Measurements from ENCODE around the gene TRDMT1. TPM values are rescaled to one million over a fixed set of nuclear protein-coding genes. Genes with fewer than 3 reads are reported as not detected.

TRDMT1 gene
- total RNA-seq, 2 experiments from 2014 or later = 10.4 to 12.2 TPM

- no peaks in the 10 kb centered on the region for H3K79me2 ChIP-seq (ENCODE audit: insufficient read depth, low read depth, low read length)
- H2AFZ ChIP-seq (ENCODE audit: low read length) = no peak overlapping the region
- no TSS peak for BruUV-seq (replicated peaks)
- DNase-seq (ENCODE audit: low spot score) = no peak
- H4K20me1 ChIP-seq (ENCODE audit: insufficient read depth, low read length) = no peaks in the 10 kb centered on the region
- intact Hi-C loops (cut with micrococcal nuclease; ENCODE audit: unreplicated experiment) = no loop called here
- CTCF ChIA-PET (ENCODE audit: unreplicated experiment) = no interaction called here
- TF ChIP-seq EZH2phosphoT487 (IDR thresholded peaks at IDR 0.05; ENCODE audit: borderline replicate concordance, low read depth, low read length) = no peak
- TF ChIP-seq CTCF (conservative IDR thresholded peaks at IDR 0.05; ENCODE audit: low read length) = peak; percentile 40
- no peaks in the 10 kb centered on the region for H3K36me3 ChIP-seq (ENCODE audit: insufficient read depth, low read length)
- H3K9me3 ChIP-seq (ENCODE audit: low read length) = no peaks in the 10 kb centered on the region
- no peak overlapping the region for H3K4me2 ChIP-seq (ENCODE audit: low read length)
- H3K9me2 ChIP-seq (ENCODE audit: insufficient read depth, low read length) = no peaks in the 10 kb centered on the region
- no peak overlapping the region for H3K4me3 ChIP-seq (ENCODE audit: low read depth, low read length, poor library complexity, severe bottlenecking)
- POLR2A ChIA-PET = no interaction called here
- H3K27ac ChIP-seq (ENCODE audit: low read depth, low read length, poor library complexity, severe bottlenecking) = no peak overlapping the region
- H3K4me1 ChIP-seq (ENCODE audit: insufficient read depth, low read length, poor library complexity, severe bottlenecking) = no peaks in the 10 kb centered on the region
Measured at GRCh38 chr10:17249820-17250219, 48.3 kb upstream of the TRDMT1 start.

GRCh38 chr10:17248964-17249363, 47.5 kb upstream of the TRDMT1 start:
- no TSS peak for BruUV-seq (replicated peaks)
- intact Hi-C loops (cut with micrococcal nuclease; ENCODE audit: unreplicated experiment) = no loop called here
- Histone ChIP-seq H3K9me2 (ENCODE audit: insufficient read depth, low read length) (no peaks in the 10 kb centered on the region), H3K79me2 (ENCODE audit: insufficient read depth, low read depth, low read length) (no peaks in the 10 kb centered on the region), H3K4me2 (ENCODE audit: low read length) (no peak overlapping the region), H3K9me3 (ENCODE audit: low read length) (no peaks in the 10 kb centered on the region), H4K20me1 (ENCODE audit: insufficient read depth, low read length) (no peaks in the 10 kb centered on the region), H2AFZ (ENCODE audit: low read length) (no peak overlapping the region), H3K27ac (ENCODE audit: low read depth, low read length, poor library complexity, severe bottlenecking) (no peak overlapping the region), H3K36me3 (ENCODE audit: insufficient read depth, low read length) (no peaks in the 10 kb centered on the region), H3K4me1 (ENCODE audit: insufficient read depth, low read length, poor library complexity, severe bottlenecking) (no peaks in the 10 kb centered on the region), H3K4me3 (ENCODE audit: low read depth, low read length, poor library complexity, severe bottlenecking) (no peak overlapping the region)
- no peak for DNase-seq (ENCODE audit: low spot score)
- ChIA-PET CTCF (ENCODE audit: unreplicated experiment) (no interaction called here), POLR2A (no interaction called here)
- TF ChIP-seq CTCF (conservative IDR thresholded peaks at IDR 0.05; ENCODE audit: low read length) = no peak
- TF ChIP-seq EZH2phosphoT487 (IDR thresholded peaks at IDR 0.05; ENCODE audit: borderline replicate concordance, low read depth, low read length) = no peak

GRCh38 chr10:17247210-17247609, 45.7 kb upstream of the TRDMT1 start:
- no peak overlapping the region for H3K4me3 ChIP-seq (ENCODE audit: low read depth, low read length, poor library complexity, severe bottlenecking)
- no peak overlapping the region for H3K27ac ChIP-seq (ENCODE audit: low read depth, low read length, poor library complexity, severe bottlenecking)
- no peaks in the 10 kb centered on the region for H3K9me2 ChIP-seq (ENCODE audit: insufficient read depth, low read length)
- H2AFZ ChIP-seq (ENCODE audit: low read length) = no peak overlapping the region
- no peaks in the 10 kb centered on the region for H3K9me3 ChIP-seq (ENCODE audit: low read length)
- H3K4me1 ChIP-seq (ENCODE audit: insufficient read depth, low read length, poor library complexity, severe bottlenecking) = no peaks in the 10 kb centered on the region
- POLR2A ChIA-PET = interaction anchor here (0.6 kb wide), 1 partner anchor 487 kb away, joined by 3 read pairs; no protein-coding TSS in a partner anchor
- DNase-seq (ENCODE audit: low spot score) = no peak
- no peak overlapping the region for H3K4me2 ChIP-seq (ENCODE audit: low read length)
- TF ChIP-seq CTCF (conservative IDR thresholded peaks at IDR 0.05; ENCODE audit: low read length) (no peak), EZH2phosphoT487 (IDR thresholded peaks at IDR 0.05; ENCODE audit: borderline replicate concordance, low read depth, low read length) (no peak)
- no TSS peak for BruUV-seq (replicated peaks)
- CTCF ChIA-PET (ENCODE audit: unreplicated experiment) = no interaction called here
- no peaks in the 10 kb centered on the region for H3K36me3 ChIP-seq (ENCODE audit: insufficient read depth, low read length)
- no peaks in the 10 kb centered on the region for H4K20me1 ChIP-seq (ENCODE audit: insufficient read depth, low read length)
- no peaks in the 10 kb centered on the region for H3K79me2 ChIP-seq (ENCODE audit: insufficient read depth, low read depth, low read length)
- intact Hi-C loops (cut with micrococcal nuclease; ENCODE audit: unreplicated experiment) = no loop called here
